Upper lobe of left lung (tissue), 6 donors: Measurements from ENCODE around the gene EMP1. TPM values are rescaled to one million over a fixed set of nuclear protein-coding genes. Genes with fewer than 3 reads are reported as not detected.

Source experiments
- ATAC-seq, 2 donors: fragments of 200-7000 bp; cut with Tn5 transposase; one replicate each; pipeline ENCODE4 v1.9.1; 2022; ENCODE audit warnings: mild to moderate bottlenecking in 2 of 2, moderate library complexity in 2 of 2; ENCODE audit not compliant: low FRiP score in 2 of 2
- DNase-seq, 2 donors: peaks; one replicate each; pipeline ENCODE4 v3.0.0-alpha.2; 2019 to 2020
- H3K27ac ChIP-seq, 4 donors: fragments of 200-600 bp; sonication (generic); one replicate each; pipeline ENCODE4 v1.5.1; 2016 to 2019
- H3K27me3 ChIP-seq, 4 donors: fragments of 200-600 bp; sonication (generic); one replicate each; pipeline ENCODE4 v1.5.1; 2017 to 2019
- H3K36me3 ChIP-seq, 4 donors: fragments of 200-600 bp; sonication (generic); one replicate each; pipeline ENCODE4 v1.5.1; 2016 to 2019
- H3K4me1 ChIP-seq, 4 donors: fragments of 200-600 bp; sonication (generic); one replicate each; pipeline ENCODE4 v1.5.1; 2018 to 2019
- H3K4me3 ChIP-seq, 4 donors: fragments of 200-600 bp; sonication (generic); one replicate each; pipeline ENCODE4 v1.5.1; 2017 to 2019; ENCODE audit warnings: mild to moderate bottlenecking in 2 of 4, moderate library complexity in 1 of 4
- H3K9me3 ChIP-seq, 4 donors: fragments of 200-600 bp; sonication (generic); one replicate each; pipeline ENCODE4 v1.5.1; 2018 to 2019
- EP300 ChIP-seq, 4 donors: sonication (generic); formaldehyde crosslinking; IDR thresholded peaks; one replicate each; pipeline ENCODE4 v1.5.1; 2017; ENCODE audit warnings: antibody characterized with exemption in 4 of 4, control low read depth in 2 of 4
- POLR2A ChIP-seq, 4 donors: fragments of 450-650 bp; IDR thresholded peaks; one replicate each; pipeline ENCODE4 v1.5.1; 2016 to 2017; ENCODE audit warnings: antibody characterized with exemption in 4 of 4, mild to moderate bottlenecking in 2 of 4
- POLR2AphosphoS5 ChIP-seq, 2 donors: sonication (generic); formaldehyde crosslinking; IDR thresholded peaks; one replicate each; pipeline ENCODE4 v1.5.1; 2017; ENCODE audit warnings: antibody characterized with exemption in 2 of 2
- WGBS, 2 donors: methylation state at CpG; one replicate each; pipeline ENCODE4 v1.1.5; 2017 to 2018; 5-methylcytosine and 5-hydroxymethylcytosine counted together
- total RNA-seq, 6 donors: library from RNA; depleted of rRNA in 4 of 6; stranded (reverse); fragments of >200 nt in 4 of 6; gene quantifications; one replicate each; pipeline versions ENCODE4 v1.1.0 to v1.2.1, GENCODE V29; 2016 to 2021
- TF ChIP-seq, protein P1 (sequence below), 6 experiments: fragments of 450-650 bp in 4 of 6; fragments of 200-600 bp in 2 of 6; sonication (generic) in 2 of 6; IDR thresholded peaks; one replicate each; pipeline ENCODE4 v1.5.1; 2016 to 2019; ENCODE audit warnings: antibody characterized with exemption in 6 of 6
- donor health status: DM: no; HTN: no; CAD: no; lungs with moderate emphysema.
- donor health status: DM: no; HTN: yes; CAD: no; lungs with severe emphysema.

The EMP1 gene
- total RNA-seq, 6 donors from 2014 or later = 18.9 to 360 (median 165) TPM

DNA sequence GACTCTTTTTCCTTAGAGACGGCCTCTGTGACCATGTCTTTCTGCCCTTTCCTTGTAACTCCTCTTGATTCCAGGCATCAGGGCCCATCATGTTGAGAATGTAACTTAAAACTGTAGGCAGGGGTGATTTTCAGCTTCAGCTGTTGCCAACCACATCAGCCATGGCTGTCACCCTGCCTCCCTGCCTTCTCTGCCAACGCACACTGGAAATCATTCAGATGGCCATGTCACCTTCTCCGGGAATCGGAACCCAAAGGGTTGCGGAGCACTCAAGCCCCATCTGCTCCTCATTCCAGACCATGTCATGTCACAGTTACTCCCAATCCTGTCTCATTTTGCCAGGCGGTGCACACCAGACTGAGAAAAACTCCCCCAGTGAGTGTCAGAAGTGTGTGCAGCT is 72.1 kb downstream of the EMP1 start:
- ATAC-seq (no peak), DNase-seq (no peak)
- TF ChIP-seq POLR2AphosphoS5 (IDR thresholded peaks at IDR 0.05) = no peak
- no peak for TF ChIP-seq POLR2A (IDR thresholded peaks at IDR 0.05)
- no peak for TF ChIP-seq EP300 (IDR thresholded peaks at IDR 0.05)
- TF ChIP-seq, protein P1, sequence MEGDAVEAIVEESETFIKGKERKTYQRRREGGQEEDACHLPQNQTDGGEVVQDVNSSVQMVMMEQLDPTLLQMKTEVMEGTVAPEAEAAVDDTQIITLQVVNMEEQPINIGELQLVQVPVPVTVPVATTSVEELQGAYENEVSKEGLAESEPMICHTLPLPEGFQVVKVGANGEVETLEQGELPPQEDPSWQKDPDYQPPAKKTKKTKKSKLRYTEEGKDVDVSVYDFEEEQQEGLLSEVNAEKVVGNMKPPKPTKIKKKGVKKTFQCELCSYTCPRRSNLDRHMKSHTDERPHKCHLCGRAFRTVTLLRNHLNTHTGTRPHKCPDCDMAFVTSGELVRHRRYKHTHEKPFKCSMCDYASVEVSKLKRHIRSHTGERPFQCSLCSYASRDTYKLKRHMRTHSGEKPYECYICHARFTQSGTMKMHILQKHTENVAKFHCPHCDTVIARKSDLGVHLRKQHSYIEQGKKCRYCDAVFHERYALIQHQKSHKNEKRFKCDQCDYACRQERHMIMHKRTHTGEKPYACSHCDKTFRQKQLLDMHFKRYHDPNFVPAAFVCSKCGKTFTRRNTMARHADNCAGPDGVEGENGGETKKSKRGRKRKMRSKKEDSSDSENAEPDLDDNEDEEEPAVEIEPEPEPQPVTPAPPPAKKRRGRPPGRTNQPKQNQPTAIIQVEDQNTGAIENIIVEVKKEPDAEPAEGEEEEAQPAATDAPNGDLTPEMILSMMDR (IDR thresholded peaks at IDR 0.05) = no peak
- no peaks in the 10 kb centered on the region for H3K4me1 ChIP-seq
- no peak overlapping the region for H3K27ac ChIP-seq
- no peaks in the 10 kb centered on the region for H3K36me3 ChIP-seq
- no peaks in the 10 kb centered on the region for H3K9me3 ChIP-seq
- H3K27me3 ChIP-seq = no peaks in the 10 kb centered on the region
- no peak overlapping the region for H3K4me3 ChIP-seq
- WGBS, 2 donors = 93 to 96% methylated on average over 6 of the region's 6 CpGs

Other genes starting within 250 kb of the EMP1 start
- gene GPRC5D, start 244.6 kb upstream of the EMP1 start, total RNA-seq = 1 to 10 TPM in 1 of 6 donors, under 1 TPM in 1, not detected in 4; 0.66 to 2.1 TPM
- 10 to 100 TPM; 25.1 to 70.9 (median 63.7) TPM for gene HEBP1, start 196.5 kb upstream of the EMP1 start, total RNA-seq
- gene FAM234B, start 152.3 kb upstream of the EMP1 start, total RNA-seq = 10 to 100 TPM in 1 of 6 donors, 1 to 10 TPM in 5; 3.1 to 16.2 (median 8.8) TPM
- not detected for gene GSG1, start 93.1 kb upstream of the EMP1 start, total RNA-seq